OCI-LY1 (cell line): ENCODE results near the gene CAMKK1.

Experiments used
- H2AFZ ChIP-seq: fragments of 200-600 bp; sonication (generic), shearing (Covaris generic); 2 replicates; pipeline ENCODE4 v1.6.0; 2014; ENCODE audit warnings: antibody characterized with exemption, mild to moderate bottlenecking, low read length
- H3F3A ChIP-seq: fragments of 200-600 bp; sonication (generic), shearing (Covaris generic); 2 replicates; pipeline ENCODE4 v1.6.0; 2014; ENCODE audit warnings: mild to moderate bottlenecking, antibody characterized with exemption, low read length, moderate library complexity; ENCODE audit not compliant: insufficient read depth
- H3K27ac ChIP-seq: fragments of 200-600 bp; sonication (generic); 2 replicates; pipeline ENCODE4 v1.5.1; 2014; ENCODE audit warnings: low read length, mixed run types, mild to moderate bottlenecking, low read depth; ENCODE audit not compliant: poor library complexity, severe bottlenecking
- H3K27me3 ChIP-seq: fragments of 200-600 bp; sonication (generic); 2 replicates; pipeline ENCODE4 v1.6.0; 2014; ENCODE audit warnings: antibody characterized with exemption, mild to moderate bottlenecking, low read length, moderate library complexity; ENCODE audit not compliant: insufficient read depth
- H3K36me3 ChIP-seq: fragments of 200-600 bp; sonication (generic); 2 replicates; pipeline ENCODE4 v1.6.1; 2014; ENCODE audit warnings: mild to moderate bottlenecking, antibody characterized with exemption, low read length, moderate library complexity, mixed read lengths; ENCODE audit not compliant: insufficient read depth
- H3K4me1 ChIP-seq: fragments of 200-600 bp; sonication (generic); 2 replicates; pipeline ENCODE4 v1.5.1; 2014; ENCODE audit warnings: mild to moderate bottlenecking, low read length, moderate library complexity; ENCODE audit not compliant: insufficient read depth, severe bottlenecking
- H3K4me2 ChIP-seq: fragments of 200-600 bp; sonication (generic), shearing (Covaris generic); 2 replicates; pipeline ENCODE4 v1.6.1; 2014; ENCODE audit warnings: low read length
- H3K4me3 ChIP-seq: fragments of 200-600 bp; sonication (generic); 2 replicates; pipeline ENCODE4 v1.5.1; 2014; ENCODE audit warnings: low read length, low read depth, mild to moderate bottlenecking, mixed read lengths; ENCODE audit not compliant: poor library complexity, severe bottlenecking
- H3K79me2 ChIP-seq: fragments of 200-600 bp; shearing (Covaris generic); 2 replicates; pipeline ENCODE4 v1.6.1; 2016; ENCODE audit warnings: mixed run types, low read length, mixed read lengths; ENCODE audit not compliant: insufficient read depth
- H3K9ac ChIP-seq: fragments of 200-600 bp; sonication (generic), shearing (Covaris generic); 2 replicates; pipeline ENCODE4 v1.6.1; 2014; ENCODE audit warnings: mild to moderate bottlenecking, low read length, mixed read lengths
- H3K9me2 ChIP-seq: fragments of 200-600 bp; sonication (generic), shearing (Covaris generic); 2 replicates; pipeline ENCODE4 v1.6.1; 2014; ENCODE audit warnings: low read depth, mild to moderate bottlenecking, low read length, mixed read lengths
- H3K9me3 ChIP-seq: fragments of 200-600 bp; shearing (Covaris generic); 2 replicates; pipeline ENCODE4 v1.6.1; 2014; ENCODE audit warnings: low read length, mixed read lengths
- H4K20me1 ChIP-seq: fragments of 200-600 bp; sonication (generic), shearing (Covaris generic); 2 replicates; pipeline ENCODE4 v1.6.0; 2016; ENCODE audit warnings: mild to moderate bottlenecking, low read length; ENCODE audit not compliant: insufficient read depth
- EZH2 ChIP-seq: fragments of 200-600 bp; sonication (generic), shearing (Covaris generic); IDR thresholded peaks from 2 replicates; pipeline ENCODE4 v1.8.0; 2017; ENCODE audit warnings: borderline replicate concordance, mixed run types, mild to moderate bottlenecking, antibody characterized with exemption, low read length, moderate library complexity, mixed read lengths
- TF ChIP-seq, protein P1 (sequence below): fragments of 200-600 bp; sonication (generic), shearing (Covaris generic); IDR thresholded peaks from 2 replicates; pipeline ENCODE4 v1.5.1; 2017; ENCODE audit warnings: mild to moderate bottlenecking, antibody characterized with exemption, low read length, moderate library complexity, mixed read lengths

CAMKK1 gene

GRCh38 chr17:3923466-3924190 is 30.8 kb upstream of the CAMKK1 start:
- TF ChIP-seq, protein P1, sequence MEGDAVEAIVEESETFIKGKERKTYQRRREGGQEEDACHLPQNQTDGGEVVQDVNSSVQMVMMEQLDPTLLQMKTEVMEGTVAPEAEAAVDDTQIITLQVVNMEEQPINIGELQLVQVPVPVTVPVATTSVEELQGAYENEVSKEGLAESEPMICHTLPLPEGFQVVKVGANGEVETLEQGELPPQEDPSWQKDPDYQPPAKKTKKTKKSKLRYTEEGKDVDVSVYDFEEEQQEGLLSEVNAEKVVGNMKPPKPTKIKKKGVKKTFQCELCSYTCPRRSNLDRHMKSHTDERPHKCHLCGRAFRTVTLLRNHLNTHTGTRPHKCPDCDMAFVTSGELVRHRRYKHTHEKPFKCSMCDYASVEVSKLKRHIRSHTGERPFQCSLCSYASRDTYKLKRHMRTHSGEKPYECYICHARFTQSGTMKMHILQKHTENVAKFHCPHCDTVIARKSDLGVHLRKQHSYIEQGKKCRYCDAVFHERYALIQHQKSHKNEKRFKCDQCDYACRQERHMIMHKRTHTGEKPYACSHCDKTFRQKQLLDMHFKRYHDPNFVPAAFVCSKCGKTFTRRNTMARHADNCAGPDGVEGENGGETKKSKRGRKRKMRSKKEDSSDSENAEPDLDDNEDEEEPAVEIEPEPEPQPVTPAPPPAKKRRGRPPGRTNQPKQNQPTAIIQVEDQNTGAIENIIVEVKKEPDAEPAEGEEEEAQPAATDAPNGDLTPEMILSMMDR = no peak
- TF ChIP-seq EZH2 = no peak
- Histone ChIP-seq H3F3A (no peaks in the 10 kb centered on the region), H3K4me1 (peaks cover 7% of the 10 kb centered on the region), H3K27me3 (no peaks in the 10 kb centered on the region; the same call in 1 of the 2 replicates), H3K9me2 (no peaks in the 10 kb centered on the region), H3K36me3 (peaks cover 43% of the 10 kb centered on the region), H3K4me2 (no peak overlapping the region), H3K4me3 (no peak overlapping the region), H3K27ac (no peak overlapping the region), H3K9ac (no peak overlapping the region), H4K20me1 (no peaks in the 10 kb centered on the region), H3K79me2 (no peaks in the 10 kb centered on the region), H3K9me3 (no peaks in the 10 kb centered on the region), H2AFZ (no peak overlapping the region)

DNA sequence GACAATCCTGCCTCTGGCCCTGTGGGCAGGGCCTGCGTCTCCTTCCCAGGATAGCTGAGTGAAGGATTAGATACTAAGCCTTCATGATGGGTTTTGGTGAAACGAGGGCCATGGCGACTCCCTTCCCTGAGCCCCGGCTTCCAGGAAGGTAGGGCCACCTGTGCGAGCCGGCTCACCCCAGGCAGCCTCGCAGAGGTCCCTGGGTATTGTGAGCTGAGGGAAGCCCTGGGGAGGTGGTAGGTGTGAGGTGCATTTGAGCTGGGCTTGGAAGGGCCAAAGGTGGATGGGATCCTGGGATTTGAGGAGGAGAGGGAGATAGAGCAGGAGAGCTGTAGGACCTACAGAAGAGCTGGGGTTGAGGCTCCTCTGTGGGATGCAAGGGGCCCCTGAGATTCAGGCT is 29.9 kb upstream of the CAMKK1 start:
- Histone ChIP-seq H3K9me2 (no peaks in the 10 kb centered on the region), H3K27me3 (no peaks in the 10 kb centered on the region; the same call in 1 of the 2 replicates), H3K9me3 (no peaks in the 10 kb centered on the region), H2AFZ (no peak overlapping the region), H3K79me2 (no peaks in the 10 kb centered on the region), H3K36me3 (peaks cover 34% of the 10 kb centered on the region), H3K4me2 (no peak overlapping the region), H4K20me1 (no peaks in the 10 kb centered on the region), H3K9ac (no peak overlapping the region), H3F3A (no peaks in the 10 kb centered on the region), H3K27ac (no peak overlapping the region), H3K4me1 (peaks cover 7% of the 10 kb centered on the region), H3K4me3 (no peak overlapping the region)
- TF ChIP-seq, protein P1 = no peak
- no peak for TF ChIP-seq EZH2

DNA sequence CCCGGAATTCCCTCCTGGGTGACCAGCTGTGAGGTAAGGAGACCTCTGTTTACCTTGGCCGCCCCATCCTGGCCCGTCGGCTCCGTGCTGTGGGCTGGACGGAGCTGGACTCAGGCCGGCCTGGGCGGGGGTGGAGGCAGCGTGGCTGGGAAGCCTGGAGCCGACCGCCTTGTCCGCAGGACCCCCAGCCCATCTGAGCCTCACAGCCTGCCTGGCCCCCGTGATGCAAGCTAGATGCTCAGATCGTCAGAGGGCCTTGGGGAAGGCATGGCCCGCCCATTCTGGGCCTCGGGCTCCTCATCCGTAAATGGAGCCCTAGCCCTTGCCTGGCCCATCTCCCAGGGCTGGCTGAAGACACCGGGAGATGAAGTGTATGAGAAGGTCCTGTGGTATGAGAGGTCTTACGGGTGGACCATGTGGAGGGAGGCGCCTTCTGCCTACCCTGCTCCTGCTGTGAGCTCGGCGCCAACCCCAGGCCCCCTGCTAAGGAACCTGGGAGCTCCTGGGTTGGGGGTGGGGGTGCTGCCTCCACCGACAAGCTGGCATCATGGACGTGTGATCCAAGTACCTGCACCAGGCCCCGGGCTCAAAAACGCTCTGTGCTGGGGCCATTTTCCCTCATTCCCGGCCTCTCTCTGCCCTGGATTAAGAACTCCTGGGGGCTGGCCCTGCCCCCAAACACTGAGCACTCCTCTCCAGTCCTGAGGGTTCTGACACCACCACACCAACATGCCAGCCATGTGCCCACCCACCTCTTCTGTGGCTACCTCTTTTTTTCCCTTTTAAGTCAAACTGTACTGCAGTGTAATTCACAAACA is 28.9 kb upstream of the CAMKK1 start:
- Histone ChIP-seq H3K9ac (no peak overlapping the region), H3K4me1 (peaks cover 13% of the 10 kb centered on the region), H3K27me3 (peaks cover 6% of the 10 kb centered on the region; the same call in 1 of the 2 replicates), H3F3A (no peaks in the 10 kb centered on the region), H3K79me2 (no peaks in the 10 kb centered on the region), H3K36me3 (peaks cover 24% of the 10 kb centered on the region), H3K27ac (no peak overlapping the region), H3K4me3 (no peak overlapping the region), H3K9me2 (no peaks in the 10 kb centered on the region), H3K9me3 (no peaks in the 10 kb centered on the region), H4K20me1 (no peaks in the 10 kb centered on the region), H2AFZ (no peak overlapping the region), H3K4me2 (no peak overlapping the region)
- TF ChIP-seq EZH2 = no peak
- TF ChIP-seq, protein P1 = no peak
